Thymus (tissue), 14 donors: ENCODE results near the gene LDB1. TPM values are rescaled to one million over a fixed set of nuclear protein-coding genes. Genes with fewer than 3 reads are reported as not detected.
A peak's percentile ranks its signal among the peaks of the same experiment; 100 is the strongest.

Source experiments
- DNase-seq, 9 donors: peaks; one replicate each; pipeline ENCODE4 v3.0.0-alpha.2; 2013; ENCODE audit warnings: low spot score in 9 of 9, low read depth in 6 of 9, missing footprints in 1 of 9
- H3K27ac ChIP-seq, 2 donors: one replicate each; pipeline ENCODE4 v1.5.1; 2013; ENCODE audit warnings: control low read depth in 1 of 2, low read depth in 1 of 2, low read length in 1 of 2, mild to moderate bottlenecking in 1 of 2, moderate library complexity in 1 of 2
- H3K27me3 ChIP-seq, 2 donors: one replicate each; pipeline ENCODE4 v1.5.1; 2013; ENCODE audit warnings: low read length in 1 of 2; ENCODE audit not compliant: control insufficient read depth in 2 of 2, insufficient read depth in 1 of 2
- H3K36me3 ChIP-seq, 2 donors: one replicate each; pipeline ENCODE4 v1.5.1; 2013; ENCODE audit warnings: low read length in 1 of 2, mild to moderate bottlenecking in 1 of 2, moderate library complexity in 1 of 2; ENCODE audit not compliant: control insufficient read depth in 2 of 2, insufficient read depth in 2 of 2
- H3K4me1 ChIP-seq, 2 donors: one replicate each; pipeline ENCODE4 v1.5.1; 2013; ENCODE audit warnings: low read length in 2 of 2; ENCODE audit not compliant: control insufficient read depth in 2 of 2, insufficient read depth in 2 of 2
- H3K4me3 ChIP-seq, 2 donors: one replicate each; pipeline ENCODE4 v1.5.1; 2013; ENCODE audit warnings: low read length in 2 of 2, control low read depth in 1 of 2, mild to moderate bottlenecking in 1 of 2
- H3K9me3 ChIP-seq, 2 donors: one replicate each; pipeline ENCODE4 v1.5.1; 2013; ENCODE audit warnings: low read length in 1 of 2, mild to moderate bottlenecking in 1 of 2; ENCODE audit not compliant: control insufficient read depth in 2 of 2, insufficient read depth in 1 of 2
- WGBS: extraction: QIAGEN DNeasy Blood & Tissue Kit; methylation state at CpG from one replicate; pipeline ENCODE4 v1.1.7; 2013; 5-methylcytosine and 5-hydroxymethylcytosine counted together
- long read RNA-seq, 10 donors: transcript quantifications; one replicate each; lab custom pipeline, GENCODE V29; 2026
- polyA plus RNA-seq: library from polyadenylated mRNA; stranded (reverse); fragments of 200-250 nt; gene quantifications from one replicate; pipeline ENCODE4 v1.2.3, GENCODE V29; 2013
- total RNA-seq: library from RNA; stranded (reverse); fragments of 120-200 nt; gene quantifications from one replicate; pipeline ENCODE4 v1.2.4, GENCODE V29; 2013
- donor health status: healthy.

Gene LDB1
- 52.0 TPM for total RNA-seq
- polyA plus RNA-seq: 42.7 TPM
- long read RNA-seq, donor 1: 0 reads
- long read RNA-seq, donor 2: 0 reads
- long read RNA-seq, donor 3, partial matches to known transcripts: 52 of 59 reads
- long read RNA-seq, donor 3, other reads (novel, unspliced or antisense): 0 of 59 reads
- long read RNA-seq, donor 4, partial matches to known transcripts: 50 of 50 reads
- long read RNA-seq, donor 4, other reads (novel, unspliced or antisense): 0 of 50 reads
- long read RNA-seq, donor 5, transcript LDB1-202 (11 exons, 2,089 nt): major isoform, 7 of 102 reads
- long read RNA-seq, donor 5, partial matches to known transcripts: 82 of 102 reads
- long read RNA-seq, donor 5, other reads (novel, unspliced or antisense): 5 of 102 reads
- long read RNA-seq, donor 6, transcript LDB1-201 (11 exons, 2,285 nt): major isoform, 5 of 20 reads
- long read RNA-seq, donor 6, partial matches to known transcripts: 6 of 20 reads
- long read RNA-seq, donor 6, other reads (novel, unspliced or antisense): 6 of 20 reads
- long read RNA-seq, donor 7, partial matches to known transcripts: 33 of 42 reads
- long read RNA-seq, donor 7, other reads (novel, unspliced or antisense): 5 of 42 reads
- long read RNA-seq, donor 8, partial matches to known transcripts: 5 of 6 reads
- long read RNA-seq, donor 8, other reads (novel, unspliced or antisense): 0 of 6 reads
- long read RNA-seq, donor 9, partial matches to known transcripts: 23 of 26 reads
- long read RNA-seq, donor 9, other reads (novel, unspliced or antisense): 0 of 26 reads
- long read RNA-seq, donor 10, partial matches to known transcripts: 45 of 52 reads
- long read RNA-seq, donor 10, other reads (novel, unspliced or antisense): 0 of 52 reads

- peak in 3 of 9 donors; percentile 62 to 79 (median 64) for DNase-seq
- peak within 1 kb of the TSS; percentile 86 to 90 for H3K4me3 ChIP-seq
- peaks cover 0 to 2% of the 10 kb centered on the region in 2 donors for H3K9me3 ChIP-seq
- no peaks in the 10 kb centered on the region for H3K27me3 ChIP-seq
- peak within 1 kb of the TSS; percentile 96 to 99 for H3K27ac ChIP-seq
- WGBS: under 1% methylated on average over 104 of the region's 104 CpGs
- no peaks in the 10 kb centered on the region for H3K36me3 ChIP-seq
- H3K4me1 ChIP-seq: peaks cover 45 to 65% of the 10 kb centered on the region in 2 donors
Observed at GRCh38 chr10:102120142-102120990, at the start of gene LDB1. Gene LDB1, minus strand, starts transcription at chr10:102120368. Its CDS starts 258 bp downstream, at chr10:102120110.

GRCh38 chr10:102167861-102168260 lies 47.7 kb upstream of the LDB1 start:
- 89% methylated on average over 1 of the region's 1 CpG for WGBS

GRCh38 chr10:102163342-102163989 lies 43.3 kb upstream of the LDB1 start:
- H3K27me3 ChIP-seq: no peaks in the 10 kb centered on the region
- no peaks in the 10 kb centered on the region for H3K9me3 ChIP-seq
- no peak overlapping the region for H3K27ac ChIP-seq
- no peaks in the 10 kb centered on the region for H3K4me1 ChIP-seq
- no peak overlapping the region for H3K4me3 ChIP-seq
- DNase-seq: no peak
- H3K36me3 ChIP-seq: peaks cover 37 to 56% of the 10 kb centered on the region in 2 donors
- 93% methylated on average over 4 of the region's 4 CpGs for WGBS

More at GRCh38 chr10:102167861-102168260, 47.7 kb upstream of the LDB1 start:
- no peaks in the 10 kb centered on the region for H3K27me3 ChIP-seq
- no peaks in the 10 kb centered on the region for H3K9me3 ChIP-seq
- no peaks in the 10 kb centered on the region for H3K4me1 ChIP-seq
- H3K36me3 ChIP-seq: peaks cover 3 to 14% of the 10 kb centered on the region in 2 donors
- H3K27ac ChIP-seq: no peak overlapping the region
- DNase-seq: no peak
- no peak overlapping the region for H3K4me3 ChIP-seq

GRCh38 chr10:102159831-102160230 lies 39.7 kb upstream of the LDB1 start:
- Histone ChIP-seq H3K27ac (no peak overlapping the region), H3K27me3 (no peaks in the 10 kb centered on the region), H3K36me3 (peaks cover 49 to 82% of the 10 kb centered on the region in 2 donors), H3K4me3 (no peak overlapping the region), H3K4me1 (no peaks in the 10 kb centered on the region), H3K9me3 (no peaks in the 10 kb centered on the region)
- WGBS: 98% methylated on average over 4 of the region's 4 CpGs
- no peak for DNase-seq

DNA sequence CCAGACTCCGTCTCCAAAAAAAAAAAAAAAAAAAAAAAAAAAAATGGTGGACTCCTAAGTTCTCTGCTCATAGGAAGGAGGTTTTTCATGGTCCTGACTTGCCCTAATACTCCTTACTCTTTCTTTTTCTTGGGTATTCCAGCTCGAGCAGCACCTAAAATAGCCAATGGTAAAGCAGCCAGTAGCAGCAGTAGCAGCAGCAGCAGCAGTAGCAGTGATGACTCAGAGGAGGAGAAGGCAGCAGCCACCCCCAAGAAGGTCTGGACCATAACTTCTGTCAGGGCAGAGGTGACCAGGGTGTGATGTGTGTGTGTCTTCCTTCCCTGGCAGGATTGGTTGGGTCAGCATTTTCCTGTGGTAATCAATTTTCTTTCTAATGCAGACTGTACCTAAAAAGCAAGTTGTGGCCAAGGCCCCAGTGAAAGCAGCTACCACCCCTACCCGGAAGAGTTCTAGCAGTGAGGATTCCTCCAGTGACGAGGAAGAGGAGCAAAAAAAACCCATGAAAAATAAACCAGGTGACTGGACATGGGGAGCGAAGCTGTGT lies 39.0 kb upstream of the LDB1 start:
- Histone ChIP-seq H3K27ac (no peak overlapping the region), H3K4me3 (no peak overlapping the region), H3K4me1 (no peaks in the 10 kb centered on the region), H3K36me3 (peaks cover 49 to 87% of the 10 kb centered on the region in 2 donors), H3K27me3 (no peaks in the 10 kb centered on the region), H3K9me3 (no peaks in the 10 kb centered on the region)
- DNase-seq: no peak
- WGBS: 97% methylated on average over 5 of the region's 5 CpGs

GRCh38 chr10:102157224-102157623 lies 37.1 kb upstream of the LDB1 start:
- Histone ChIP-seq H3K9me3 (no peaks in the 10 kb centered on the region), H3K27me3 (no peaks in the 10 kb centered on the region), H3K27ac (no peak overlapping the region), H3K36me3 (peaks cover 45 to 69% of the 10 kb centered on the region in 2 donors), H3K4me3 (no peak overlapping the region), H3K4me1 (peaks cover 6 to 14% of the 10 kb centered on the region in 2 donors)
- DNase-seq: no peak
- 96% methylated on average over 3 of the region's 3 CpGs for WGBS

GRCh38 chr10:102154466-102155116 lies 34.4 kb upstream of the LDB1 start:
- Histone ChIP-seq H3K27ac (no peak overlapping the region), H3K4me1 (peaks cover 6 to 18% of the 10 kb centered on the region in 2 donors), H3K27me3 (no peaks in the 10 kb centered on the region), H3K36me3 (peaks cover 19 to 54% of the 10 kb centered on the region in 2 donors), H3K9me3 (no peaks in the 10 kb centered on the region), H3K4me3 (no peak overlapping the region)
- 97% methylated on average over 11 of the region's 11 CpGs for WGBS
- DNase-seq: no peak
